Measurements from ENCODE around the gene ANG.
"Not testable (repeated sequence)": the region's sequence is repeated elsewhere in the genome, so short reads cannot be mapped to it uniquely, and the experiment has no call there.

Gene ANG

GRCh38 chr14:20732477-20732876, 43.9 kb downstream of the ANG start:
- FAIRE-seq (no peak), DNase-seq (ENCODE audit: insufficient read length, low spot score) (no peak)
- TF ChIP-seq POLR2A (IDR thresholded peaks at IDR 0.05; ENCODE audit: low read depth, low read length) = no peak

GRCh38 chr14:20732979-20733635, 44.5 kb downstream of the ANG start:
- no peak for TF ChIP-seq POLR2A (IDR thresholded peaks at IDR 0.05; ENCODE audit: low read depth, low read length)
- FAIRE-seq (no peak), DNase-seq (ENCODE audit: insufficient read length, low spot score) (no peak)

DNA sequence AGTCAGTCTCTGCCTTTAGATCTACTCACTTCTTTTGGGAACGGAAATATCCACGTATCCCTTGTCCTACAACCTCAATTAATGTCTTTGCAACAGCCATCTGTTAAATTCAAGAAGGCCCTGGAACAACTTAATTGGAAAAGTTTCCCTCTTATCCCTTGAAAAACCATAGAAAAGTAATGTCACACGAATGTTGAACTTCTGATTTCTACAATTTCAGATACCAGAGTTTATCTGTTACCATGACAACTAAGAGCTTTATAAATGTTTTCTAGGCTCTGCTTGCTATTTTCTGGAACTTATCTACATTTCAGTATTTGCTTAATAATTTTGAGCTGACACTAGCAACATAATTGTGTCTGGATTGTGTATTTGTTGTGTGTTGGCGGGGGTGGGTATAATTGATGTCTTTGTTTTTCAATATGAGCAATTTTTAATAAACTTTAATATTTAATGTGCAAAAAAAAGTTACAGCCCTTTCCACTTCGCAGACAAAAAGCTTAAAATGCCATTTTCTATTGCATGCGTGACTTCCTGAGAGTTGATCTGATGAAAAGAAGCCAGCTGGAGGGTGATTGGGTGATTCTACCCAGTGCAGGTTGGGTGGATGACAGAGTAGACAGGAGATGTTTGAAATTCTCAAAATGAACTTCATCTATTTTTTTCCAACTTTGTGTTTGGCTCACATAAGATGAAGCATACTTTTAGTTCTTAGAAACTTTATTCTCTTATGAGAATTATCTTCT, 45.3 kb downstream of the ANG start:
- DNase-seq (ENCODE audit: insufficient read length, low spot score) = no peak
- no peak for TF ChIP-seq POLR2A (IDR thresholded peaks at IDR 0.05; ENCODE audit: low read depth, low read length)
- no peak for FAIRE-seq

DNA sequence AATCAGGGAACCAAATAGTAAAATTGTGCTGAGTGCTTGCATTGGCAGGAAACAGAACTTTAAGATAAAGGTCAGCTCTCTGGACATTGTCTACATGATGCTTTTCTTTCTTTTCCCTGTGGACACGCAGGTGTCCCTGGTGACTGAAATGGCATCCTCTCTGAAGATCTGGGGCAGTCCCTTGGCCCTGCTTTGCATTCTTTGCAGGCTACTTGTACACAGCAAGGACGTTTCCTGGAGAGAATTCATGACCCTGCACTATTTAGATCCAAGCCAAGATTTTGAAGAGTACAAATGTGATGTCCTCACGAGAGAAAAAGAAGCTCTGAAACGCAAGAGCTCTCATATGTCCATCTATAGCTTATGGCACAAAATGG, 45.9 kb downstream of the ANG start:
- no peak for FAIRE-seq

GRCh38 chr14:20738292-20738691, 49.7 kb downstream of the ANG start:
- DNase-seq (ENCODE audit: insufficient read length, low spot score) = not testable (repeated sequence)

More for the DNA sequence above, 45.9 kb downstream of the ANG start:
- DNase-seq (ENCODE audit: insufficient read length, low spot score) = no peak
- TF ChIP-seq POLR2A (IDR thresholded peaks at IDR 0.05; ENCODE audit: low read depth, low read length) = no peak

GRCh38 chr14:20742132-20742531, 53.6 kb downstream of the ANG start:
- no peak for DNase-seq (ENCODE audit: insufficient read length, low spot score)
- FAIRE-seq = no peak
- no peak for TF ChIP-seq POLR2A (IDR thresholded peaks at IDR 0.05; ENCODE audit: low read depth, low read length)

More at GRCh38 chr14:20738292-20738691, 49.7 kb downstream of the ANG start:
- not testable (repeated sequence) for FAIRE-seq

- TF ChIP-seq POLR2A (IDR thresholded peaks at IDR 0.05; ENCODE audit: low read depth, low read length) = no peak
- FAIRE-seq (no peak), DNase-seq (ENCODE audit: insufficient read length, low spot score) (no peak)
Measured at GRCh38 chr14:20743556-20743955, 55.0 kb downstream of the ANG start.

All from H54 (cell line).